ENCODE data around the gene PCDH11X.
"Not testable (repeated sequence)": the region's sequence is repeated elsewhere in the genome, so short reads cannot be mapped to it uniquely, and the experiment has no call there.

PCDH11X gene

GRCh38 chrX:91779135-91779534 lies at the start of gene PCDH11X:
TSS of gene PCDH11X (plus strand) at chrX:91779375. CDS start at chrX:91835505, 56,130 bp downstream.
- not testable (repeated sequence) for H3K4me3 Mint-ChIP-seq; H3K36me3 Mint-ChIP-seq (ENCODE audit: low read depth); H3K4me1 Mint-ChIP-seq (ENCODE audit: low read depth); DNase-seq; H3K27ac Mint-ChIP-seq; H3K9me3 Mint-ChIP-seq
- H3K27me3 Mint-ChIP-seq = peaks cover 47% of the 10 kb centered on the region

DNA sequence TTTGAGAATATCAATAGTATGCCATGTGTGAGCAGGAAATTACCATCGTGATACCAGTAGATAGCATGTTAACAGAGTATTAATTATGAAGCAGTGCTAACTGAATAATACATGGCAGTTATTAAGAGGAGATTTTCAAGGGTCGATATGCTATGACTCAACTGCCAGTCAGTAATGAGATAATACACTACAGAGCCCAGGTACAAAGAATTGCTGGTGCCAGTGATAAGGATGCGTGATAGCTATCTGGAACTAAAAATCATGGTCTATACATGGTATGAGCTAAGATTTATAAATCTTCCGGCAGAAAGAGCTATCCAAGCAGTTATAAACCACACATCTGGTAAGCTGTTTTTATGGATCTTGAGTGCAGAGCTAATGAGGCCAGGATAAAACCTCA lies 31.7 kb upstream of the PCDH11X start:
- not testable (repeated sequence) for H3K36me3 Mint-ChIP-seq (ENCODE audit: low read depth); H3K27me3 Mint-ChIP-seq; DNase-seq; H3K27ac Mint-ChIP-seq; H3K9me3 Mint-ChIP-seq; H3K4me3 Mint-ChIP-seq; H3K4me1 Mint-ChIP-seq (ENCODE audit: low read depth)

GRCh38 chrX:91753022-91753421 lies 26.2 kb upstream of the PCDH11X start:
- DNase-seq; H3K36me3 Mint-ChIP-seq (ENCODE audit: low read depth); H3K4me3 Mint-ChIP-seq; H3K9me3 Mint-ChIP-seq; H3K27me3 Mint-ChIP-seq; H3K27ac Mint-ChIP-seq; H3K4me1 Mint-ChIP-seq (ENCODE audit: low read depth): not testable (repeated sequence)

DNA sequence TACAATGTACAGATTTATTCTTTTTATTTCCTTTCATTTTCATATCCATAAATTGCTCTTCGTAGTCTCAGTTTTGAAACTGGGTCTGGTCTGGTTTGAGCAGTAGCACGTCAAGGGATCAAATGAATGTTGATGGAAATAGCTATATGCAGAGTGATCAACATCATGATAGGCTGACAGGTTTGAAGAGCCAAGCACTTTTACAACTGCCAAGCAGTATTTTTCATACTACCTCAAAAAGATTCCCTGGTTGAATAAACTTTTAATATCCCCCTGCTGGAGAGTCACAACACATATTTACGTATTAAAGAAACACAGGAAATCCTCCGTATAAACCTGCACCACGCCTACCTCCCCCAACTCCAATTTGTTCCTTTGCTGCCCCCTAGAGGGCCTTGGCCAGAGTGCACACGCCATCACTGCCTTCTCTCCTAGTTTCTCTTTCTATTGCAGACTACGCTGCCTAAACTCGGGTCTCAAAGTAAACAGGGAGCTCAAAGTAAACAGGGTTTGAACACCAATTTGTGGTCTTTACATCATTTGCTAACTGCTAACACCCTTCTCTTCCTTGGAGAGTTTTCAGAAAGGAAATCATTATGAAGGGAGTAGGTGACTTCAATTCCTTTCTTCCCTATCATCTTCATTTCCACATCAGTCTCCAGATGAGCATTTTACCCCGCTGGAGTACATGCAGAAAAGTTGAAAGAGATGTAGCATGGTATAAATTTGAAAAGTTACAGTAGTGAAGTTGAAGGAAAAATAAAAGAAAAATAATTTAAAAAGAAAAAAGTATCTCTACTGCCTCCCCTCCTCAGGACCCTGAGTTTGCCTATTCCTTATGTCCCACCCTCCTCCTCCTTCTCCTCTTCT lies 8.3 kb upstream of the PCDH11X start:
- not testable (repeated sequence) for H3K4me3 Mint-ChIP-seq; H3K36me3 Mint-ChIP-seq (ENCODE audit: low read depth); H3K27me3 Mint-ChIP-seq; H3K27ac Mint-ChIP-seq; H3K9me3 Mint-ChIP-seq; H3K4me1 Mint-ChIP-seq (ENCODE audit: low read depth); DNase-seq

GRCh38 chrX:91773943-91774342 lies 5.2 kb upstream of the PCDH11X start:
- H3K4me1 Mint-ChIP-seq (ENCODE audit: low read depth); H3K36me3 Mint-ChIP-seq (ENCODE audit: low read depth); H3K9me3 Mint-ChIP-seq; H3K27ac Mint-ChIP-seq; DNase-seq; H3K4me3 Mint-ChIP-seq: not testable (repeated sequence)
- H3K27me3 Mint-ChIP-seq = peaks cover 15% of the 10 kb centered on the region

DNA sequence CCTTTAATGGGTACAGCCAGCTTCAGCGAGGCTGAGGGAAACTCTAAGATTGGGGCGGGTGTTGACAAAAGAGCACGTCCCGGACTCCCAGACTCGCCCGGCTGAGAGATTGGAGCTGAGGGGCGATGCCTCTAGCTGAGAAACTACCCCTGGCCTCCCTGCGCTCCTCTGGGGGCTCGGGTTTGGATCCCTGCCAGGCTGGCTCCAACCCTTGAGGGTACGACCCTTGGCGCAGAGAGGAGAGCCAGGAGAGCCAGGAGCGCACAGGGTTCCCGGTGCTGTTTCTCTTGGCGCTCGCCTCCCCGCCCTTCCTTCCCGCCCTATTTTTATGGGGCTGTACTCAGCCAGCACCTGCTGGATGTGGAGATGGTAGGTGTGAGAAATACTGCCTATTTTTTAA lies 833 bp downstream of the PCDH11X start:
- not testable (repeated sequence) for H3K27ac Mint-ChIP-seq; H3K36me3 Mint-ChIP-seq (ENCODE audit: low read depth); H3K9me3 Mint-ChIP-seq; DNase-seq; H3K4me3 Mint-ChIP-seq; H3K4me1 Mint-ChIP-seq (ENCODE audit: low read depth)
- H3K27me3 Mint-ChIP-seq = peaks cover 50% of the 10 kb centered on the region

- H3K4me1 Mint-ChIP-seq (ENCODE audit: low read depth); H3K9me3 Mint-ChIP-seq; H3K36me3 Mint-ChIP-seq (ENCODE audit: low read depth); H3K4me3 Mint-ChIP-seq; DNase-seq; H3K27ac Mint-ChIP-seq: not testable (repeated sequence)
- peaks cover 53% of the 10 kb centered on the region for H3K27me3 Mint-ChIP-seq
These were observed 1.5 kb downstream of the PCDH11X start for GRCh38 chrX:91780698-91781097.

DNA sequence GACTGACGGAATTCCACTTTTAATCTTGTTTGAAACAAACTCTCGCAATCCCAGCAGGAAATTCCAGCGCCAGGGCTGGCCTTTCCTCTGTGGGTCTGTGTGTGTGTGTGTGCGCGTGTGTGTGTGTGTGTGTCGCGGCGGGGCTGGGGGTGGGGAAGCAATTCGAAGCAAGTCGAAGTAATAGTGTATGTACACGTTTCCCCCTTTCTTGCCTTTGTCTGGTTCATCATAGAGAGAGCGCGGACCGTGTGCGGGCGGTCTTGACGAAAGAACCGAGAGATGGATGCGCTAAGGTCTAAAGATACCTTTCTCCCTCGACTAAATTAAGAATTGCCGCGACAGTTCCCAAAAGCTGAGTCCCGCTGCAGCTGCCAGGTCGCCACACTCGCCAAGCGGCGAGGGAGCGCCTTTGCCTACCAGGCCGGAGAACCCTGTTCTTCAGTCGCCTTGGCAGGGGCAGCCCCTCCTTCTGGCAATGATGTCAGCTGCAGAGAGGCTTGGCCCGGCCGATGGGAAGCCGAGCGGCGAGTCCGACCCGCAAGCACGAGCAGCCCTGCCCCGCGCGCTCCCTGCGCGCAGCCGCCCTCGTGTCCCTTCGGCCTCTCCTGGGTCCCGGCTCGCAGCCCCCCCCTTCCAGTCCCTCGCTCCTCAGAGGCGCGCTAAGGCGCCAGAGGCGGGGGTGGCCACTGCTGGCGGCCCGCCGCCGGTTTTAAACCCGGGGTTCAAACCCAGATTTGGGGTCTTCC lies 2.6 kb downstream of the PCDH11X start:
- not testable (repeated sequence) for H3K4me1 Mint-ChIP-seq (ENCODE audit: low read depth); H3K4me3 Mint-ChIP-seq; DNase-seq; H3K9me3 Mint-ChIP-seq; H3K36me3 Mint-ChIP-seq (ENCODE audit: low read depth); H3K27ac Mint-ChIP-seq
- peaks cover 49% of the 10 kb centered on the region for H3K27me3 Mint-ChIP-seq

DNA sequence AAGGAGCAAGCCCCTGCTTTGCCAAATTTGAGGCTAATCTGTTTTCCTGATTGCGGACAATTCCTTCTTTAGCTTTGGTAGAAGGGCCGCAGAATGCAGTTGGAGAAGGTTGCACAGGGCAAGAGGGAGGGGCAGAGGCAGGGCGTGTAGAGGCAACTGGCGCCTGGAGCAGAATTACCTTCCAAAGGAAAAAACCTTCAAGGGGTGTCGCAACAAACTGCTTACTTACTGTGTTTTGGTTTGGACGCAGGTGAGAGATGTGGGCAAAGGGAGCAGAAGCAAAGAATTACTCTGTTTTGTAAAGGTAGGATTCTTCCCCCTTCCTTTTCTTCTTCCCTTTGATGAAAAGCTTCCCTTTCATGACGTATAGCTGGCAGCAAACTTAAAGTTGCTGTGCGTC lies 3.6 kb downstream of the PCDH11X start:
- H3K4me3 Mint-ChIP-seq; H3K27ac Mint-ChIP-seq; H3K9me3 Mint-ChIP-seq; H3K36me3 Mint-ChIP-seq (ENCODE audit: low read depth); H3K4me1 Mint-ChIP-seq (ENCODE audit: low read depth); DNase-seq: not testable (repeated sequence)
- H3K27me3 Mint-ChIP-seq = peaks cover 44% of the 10 kb centered on the region

- H3K27ac Mint-ChIP-seq; H3K9me3 Mint-ChIP-seq; H3K36me3 Mint-ChIP-seq (ENCODE audit: low read depth); DNase-seq; H3K4me3 Mint-ChIP-seq; H3K27me3 Mint-ChIP-seq; H3K4me1 Mint-ChIP-seq (ENCODE audit: low read depth): not testable (repeated sequence)
These were observed 38.4 kb downstream of the PCDH11X start for GRCh38 chrX:91817537-91817936.

- not testable (repeated sequence) for H3K9me3 Mint-ChIP-seq; H3K36me3 Mint-ChIP-seq (ENCODE audit: low read depth); H3K4me3 Mint-ChIP-seq; H3K27ac Mint-ChIP-seq; DNase-seq; H3K4me1 Mint-ChIP-seq (ENCODE audit: low read depth); H3K27me3 Mint-ChIP-seq
These were observed 46.1 kb downstream of the PCDH11X start for GRCh38 chrX:91825321-91825720.

Measured in activated T-cell treated with anti-CD3 and anti-CD28 coated beads, Interleukin-2, amount 50 U/mL, for 24 hours (primary cell).